ENCODE data around the gene QPRT.

- TF ChIP-seq CTCF (IDR thresholded peaks at IDR 0.05 in 2 of 3, conservative IDR thresholded peaks at IDR 0.05 in 1 of 3; ENCODE audit: borderline replicate concordance in 1 of 3, insufficient read depth in 1 of 3, low read depth in 2 of 3, low read length in 2 of 3): no peak
- TF ChIP-seq POLR2A (IDR thresholded peaks at IDR 0.05; ENCODE audit: borderline replicate concordance, extremely low read depth, insufficient read depth, insufficient read length): no peak
- TF ChIP-seq POLR2AphosphoS5 (IDR thresholded peaks at IDR 0.05; ENCODE audit: low read depth, low read length): no peak
Measured at GRCh38 chr16:29737713-29738112, 58.7 kb downstream of the QPRT start.

Data from HCT116 (cell line).